DMS53 treated with DMSO at 0.1 percent for 48 hours (cell line): ENCODE measurements around the gene DTD2.
"Not testable (repeated sequence)": the region's sequence is repeated elsewhere in the genome, so short reads cannot be mapped to it uniquely, and the experiment has no call there.

ENCODE experiments used
- DNase-seq: peaks from one replicate; lab custom pipeline; 2025; ENCODE audit not compliant: unreplicated experiment; lab: John Stamatoyannopoulos, UW

Gene DTD2

GRCh38 chr14:31456841-31457664, at the start of gene DTD2:
Gene DTD2, minus strand, starts transcription at chr14:31457506. Its CDS starts 113 bp downstream, at chr14:31457393.
- DNase-seq: peak; percentile 78

DNA sequence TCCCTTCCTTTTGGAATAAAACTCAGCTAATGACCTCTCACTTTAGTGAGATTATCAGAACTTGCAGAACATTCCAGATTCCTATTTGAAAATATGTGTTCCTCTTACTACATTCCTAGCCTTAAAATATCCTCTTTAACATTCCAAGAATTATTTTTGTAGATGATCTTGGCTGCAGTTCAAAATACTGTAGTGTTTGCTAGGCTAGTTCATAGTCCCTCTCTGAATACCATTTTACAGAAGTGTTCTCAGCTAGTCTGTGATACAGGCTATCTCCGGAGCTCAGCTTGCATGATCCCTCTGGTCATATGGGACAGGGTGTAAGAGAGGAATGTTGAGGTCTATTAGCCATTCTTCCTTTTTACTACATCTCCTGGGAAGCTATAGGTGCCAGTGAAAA, 48.1 kb upstream of the DTD2 start:
- no peak for DNase-seq

- DNase-seq: no peak
These were observed 44.6 kb upstream of the DTD2 start for GRCh38 chr14:31501870-31502269.

GRCh38 chr14:31492759-31493498, 35.6 kb upstream of the DTD2 start:
- DNase-seq: no peak

- DNase-seq: no peak
These were observed 32.4 kb upstream of the DTD2 start for GRCh38 chr14:31489691-31490090.

- no peak for DNase-seq
These were observed 30.6 kb upstream of the DTD2 start, which contains the start of gene GPR33 for GRCh38 chr14:31487886-31488285. Gene GPR33, minus strand, starts transcription at chr14:31488039. Its CDS starts 4,074 bp downstream, at chr14:31483965.

DNA sequence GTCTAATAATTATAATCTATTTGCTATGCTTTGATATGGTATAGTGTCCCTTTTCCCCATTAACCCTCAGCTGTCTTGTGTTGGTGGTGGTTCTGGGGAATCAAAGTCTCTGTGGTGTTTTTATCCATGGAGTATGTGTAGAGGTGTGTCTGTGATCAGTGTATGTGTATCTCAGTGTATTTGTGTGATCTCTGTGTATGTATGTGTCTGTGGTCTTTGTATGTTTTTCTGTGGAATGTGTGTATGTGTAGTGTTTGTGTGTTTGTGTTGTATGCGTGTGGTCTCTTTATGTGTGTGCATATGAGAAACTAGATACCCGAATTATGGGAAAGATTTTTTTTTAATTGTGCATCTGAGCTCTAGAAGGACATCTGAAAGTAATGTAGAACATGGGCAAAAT, 29.5 kb upstream of the DTD2 start:
- no peak for DNase-seq

GRCh38 chr14:31484754-31485153, 27.4 kb upstream of the DTD2 start:
- DNase-seq: no peak

GRCh38 chr14:31480156-31480555, 22.9 kb upstream of the DTD2 start:
- no peak for DNase-seq

DNA sequence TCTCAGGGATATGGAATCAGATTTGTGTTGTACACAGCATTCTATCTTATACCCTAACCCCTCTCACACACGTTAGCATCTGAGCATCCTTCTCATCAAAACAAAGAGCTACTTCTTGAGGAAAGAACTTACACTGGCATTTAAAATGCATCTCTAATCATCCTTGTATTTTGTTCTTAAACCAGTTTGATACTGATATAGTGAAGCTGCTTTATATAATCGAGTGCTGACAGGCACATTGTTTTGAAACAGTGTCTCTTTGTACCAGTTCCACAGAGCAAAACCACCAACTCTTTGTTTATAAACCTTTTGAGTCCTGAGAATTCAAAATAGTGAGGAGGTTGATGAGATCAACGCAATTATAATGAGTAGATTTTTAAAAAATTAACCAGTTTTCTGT, 21.7 kb upstream of the DTD2 start:
- DNase-seq: no peak

DNA sequence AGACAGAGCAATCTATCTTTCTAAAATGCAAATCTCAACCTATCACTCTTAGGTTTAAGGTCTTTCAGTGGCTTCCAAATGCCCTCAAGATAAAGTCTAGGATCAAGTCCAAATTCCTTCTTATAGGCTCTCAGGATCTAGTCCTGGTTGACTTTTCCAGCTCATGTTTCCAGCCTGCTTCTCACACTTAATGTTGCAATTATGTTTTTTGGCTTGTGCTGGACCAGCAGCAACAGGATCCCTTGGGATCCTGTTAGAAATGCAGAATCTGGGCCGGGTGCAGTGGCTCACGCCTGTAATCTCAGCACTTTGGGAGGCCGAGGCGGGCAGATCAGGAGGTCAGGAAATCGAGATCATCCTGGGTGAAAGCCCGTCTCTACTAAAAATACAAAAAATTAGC, 19.9 kb upstream of the DTD2 start:
- no peak for DNase-seq

- DNase-seq: no peak
These were observed 19.0 kb upstream of the DTD2 start for GRCh38 chr14:31476131-31476866.

- DNase-seq: no peak
These were observed 9.2 kb upstream of the DTD2 start for GRCh38 chr14:31466554-31466953.

DNA sequence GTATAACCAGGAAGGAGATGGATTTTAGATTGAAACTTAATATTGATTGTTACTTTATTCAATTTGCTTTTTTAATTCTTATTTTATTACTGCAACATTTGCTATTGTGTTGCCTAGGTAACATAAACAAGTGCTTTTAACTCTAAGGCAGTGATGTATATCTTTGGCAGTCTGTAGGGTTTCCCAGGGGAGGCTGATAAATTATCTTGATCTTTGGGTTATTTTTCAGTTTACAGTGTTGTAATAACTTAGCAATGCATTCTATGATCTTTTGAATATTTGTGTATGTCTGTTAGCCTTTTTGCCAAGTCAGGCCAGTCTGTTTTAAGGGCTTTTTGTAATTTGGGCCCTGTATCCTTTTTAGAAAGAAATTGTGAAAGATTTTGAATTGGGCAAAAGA, 7.8 kb upstream of the DTD2 start:
- DNase-seq: no peak

- not testable (repeated sequence) for DNase-seq
These were observed 5.1 kb upstream of the DTD2 start for GRCh38 chr14:31462450-31462849.

GRCh38 chr14:31461545-31461944, 4.2 kb upstream of the DTD2 start:
- DNase-seq: no peak

- DNase-seq: no peak
These were observed 656 bp upstream of the DTD2 start for GRCh38 chr14:31457665-31458659.

- peak; percentile 3 for DNase-seq
These were observed 7.2 kb downstream of the DTD2 start for GRCh38 chr14:31449971-31450610.

DNA sequence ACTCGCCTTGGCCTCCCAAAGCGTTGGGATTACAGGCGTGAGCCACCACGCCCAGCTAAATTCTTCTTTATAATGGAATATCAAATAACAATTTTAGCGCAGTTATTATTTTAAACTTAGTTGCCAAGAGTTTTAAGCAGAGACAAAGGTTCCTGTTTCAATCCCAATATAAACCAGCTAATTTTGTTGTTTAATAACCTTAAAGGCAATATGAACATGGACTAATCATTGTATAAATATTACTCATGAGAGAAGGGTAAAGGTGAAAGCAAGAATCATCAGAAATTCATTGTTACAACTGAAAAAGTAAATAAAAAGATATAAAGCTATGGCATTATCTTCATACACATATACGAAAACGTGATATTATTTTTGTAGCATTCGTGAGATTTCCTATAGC, 8.2 kb downstream of the DTD2 start:
- DNase-seq: no peak

DNA sequence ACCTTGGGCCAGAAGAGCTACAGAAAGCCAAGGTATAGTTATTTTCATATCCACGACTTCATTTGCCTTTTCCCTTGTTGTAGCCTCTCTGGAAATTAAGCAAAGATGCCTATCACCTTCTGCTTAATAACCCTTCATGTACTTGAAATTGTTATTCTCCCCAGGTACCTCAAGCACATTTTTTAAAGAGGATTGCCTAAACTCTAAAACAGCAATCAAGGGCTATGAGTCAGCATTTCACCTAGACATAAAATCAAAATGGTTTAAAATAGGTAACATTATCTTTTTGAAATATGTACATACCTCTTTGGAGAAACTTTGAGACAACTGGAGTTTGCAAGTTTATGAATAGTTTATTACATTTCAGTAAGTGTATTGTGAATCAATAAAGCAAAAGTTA, 11.6 kb downstream of the DTD2 start:
- DNase-seq: no peak
